TTC549 (cell line): ENCODE measurements around the gene CHCHD1.
"Not testable (repeated sequence)": the region's sequence is repeated elsewhere in the genome, so short reads cannot be mapped to it uniquely, and the experiment has no call there.

ENCODE experiments used
- FAIRE-seq: peaks from 2 replicates; lab custom pipeline; 2012; peaks lifted over from hg19 to GRCh38; lab: Jason Lieb, UNC

The CHCHD1 gene

GRCh38 chr10:73813333-73813732 lies 31.5 kb downstream of the CHCHD1 start:
- no peak for FAIRE-seq

- FAIRE-seq: no peak
Observed at GRCh38 chr10:73814276-73814895, 32.5 kb downstream of the CHCHD1 start.

GRCh38 chr10:73814896-73815718 lies 33.3 kb downstream of the CHCHD1 start:
- no peak for FAIRE-seq

DNA sequence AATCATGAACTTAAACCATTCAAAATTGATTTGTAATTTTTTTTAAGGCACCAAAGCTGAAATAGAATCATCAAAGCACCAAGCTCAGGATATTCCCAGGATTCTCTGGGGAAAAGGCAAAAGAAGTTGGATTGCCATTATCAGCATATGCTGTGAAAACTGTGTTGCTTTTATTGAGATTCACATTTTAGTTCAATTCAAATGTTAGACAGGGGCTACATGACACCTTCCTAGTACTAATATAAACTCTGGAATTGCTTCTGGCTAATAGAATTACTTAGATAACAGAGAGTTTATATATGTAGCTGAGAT lies 33.8 kb downstream of the CHCHD1 start:
- FAIRE-seq: no peak

GRCh38 chr10:73816917-73817729 lies 35.3 kb downstream of the CHCHD1 start:
- no peak for FAIRE-seq

GRCh38 chr10:73817826-73818225 lies 36.0 kb downstream of the CHCHD1 start:
- no peak for FAIRE-seq

GRCh38 chr10:73818402-73818801 lies 36.6 kb downstream of the CHCHD1 start:
- no peak for FAIRE-seq

DNA sequence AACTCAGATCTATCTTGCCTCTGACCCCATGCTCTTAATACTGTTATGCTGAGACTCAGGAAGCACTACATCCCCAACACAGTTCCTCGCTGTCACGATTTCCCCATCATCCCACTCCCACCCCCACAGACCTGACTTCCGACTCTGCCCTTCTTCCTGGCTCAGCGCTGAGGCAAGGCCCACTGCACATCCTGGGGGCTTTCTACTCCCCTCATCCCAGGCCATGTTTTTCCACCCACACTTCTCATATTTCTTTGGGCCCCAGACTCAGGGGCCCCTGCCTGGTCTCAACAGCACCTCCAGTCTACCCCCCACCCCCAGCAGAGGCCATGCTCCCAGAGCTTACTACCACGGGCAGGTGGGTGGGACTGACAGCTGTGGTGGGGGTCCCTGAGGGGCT lies 37.2 kb downstream of the CHCHD1 start:
- no peak for FAIRE-seq

- no peak for FAIRE-seq
Observed at GRCh38 chr10:73819513-73820093, 37.8 kb downstream of the CHCHD1 start.

DNA sequence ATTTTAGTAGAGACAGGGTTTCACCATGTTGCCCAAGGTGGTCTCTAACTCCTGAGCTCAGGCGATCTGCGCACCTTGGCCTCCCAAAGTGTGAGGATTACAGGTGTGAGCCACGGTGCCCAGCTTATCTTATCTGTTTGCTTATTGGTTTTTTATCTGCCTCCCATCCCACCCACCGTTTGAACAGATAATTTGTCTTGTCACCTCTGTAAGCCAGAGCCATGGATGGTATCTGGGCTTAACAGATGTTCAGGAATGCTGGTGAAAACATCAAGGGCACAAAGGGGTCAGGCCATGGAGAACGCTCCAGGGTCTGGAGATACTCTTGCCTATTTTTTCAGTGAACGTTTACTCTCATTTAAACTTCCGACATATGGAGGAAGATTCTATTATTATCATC lies 41.5 kb downstream of the CHCHD1 start:
- FAIRE-seq: no peak

- FAIRE-seq: no peak
Observed at GRCh38 chr10:73824146-73824725, 42.4 kb downstream of the CHCHD1 start.

GRCh38 chr10:73827346-73828089 lies 45.7 kb downstream of the CHCHD1 start:
- FAIRE-seq: no peak

DNA sequence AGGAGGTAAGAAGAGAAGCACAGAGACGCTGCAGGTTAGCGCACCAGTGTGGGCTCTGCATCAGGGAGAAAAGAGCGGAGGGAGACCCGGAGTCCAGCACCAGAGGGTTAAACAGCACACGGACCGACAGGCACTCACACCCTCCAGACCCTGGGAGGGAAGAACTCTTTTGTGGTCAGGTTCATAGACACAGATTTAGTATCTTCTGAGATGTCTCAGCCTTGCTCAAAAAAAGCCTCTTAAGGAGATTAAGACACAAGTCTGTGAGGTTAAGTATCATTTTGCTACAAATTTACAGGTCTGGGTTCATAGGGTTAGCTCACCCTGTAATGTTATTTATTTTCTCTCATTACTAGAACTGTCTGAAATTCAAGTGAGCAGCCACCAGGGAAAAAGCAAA lies 46.3 kb downstream of the CHCHD1 start:
- no peak for FAIRE-seq

- FAIRE-seq: not testable (repeated sequence)
Observed at GRCh38 chr10:73829090-73829489, 47.2 kb downstream of the CHCHD1 start.
